ENCODE results near the gene F3.

Gene F3

GRCh38 chr1:94553931-94554330, 12.4 kb upstream of the F3 start:
- DNase-seq (ENCODE audit: low read depth): no peak
- H3K4me3 ChIP-seq (ENCODE audit: low read depth, low read length): no peak overlapping the region

- no peak overlapping the region for H3K4me3 ChIP-seq (ENCODE audit: low read depth, low read length)
- DNase-seq (ENCODE audit: low read depth): peak; percentile 62
Measured at GRCh38 chr1:94553323-94553730, 11.8 kb upstream of the F3 start.

GRCh38 chr1:94552071-94552586, 10.6 kb upstream of the F3 start:
- no peak overlapping the region for H3K4me3 ChIP-seq (ENCODE audit: low read depth, low read length)
- DNase-seq (ENCODE audit: low read depth): no peak

GRCh38 chr1:94551449-94551848, 9.9 kb upstream of the F3 start:
- DNase-seq (ENCODE audit: low read depth): no peak
- no peak overlapping the region for H3K4me3 ChIP-seq (ENCODE audit: low read depth, low read length)

- no peak overlapping the region for H3K4me3 ChIP-seq (ENCODE audit: low read depth, low read length)
- no peak for DNase-seq (ENCODE audit: low read depth)
Measured at GRCh38 chr1:94550800-94551241, 9.3 kb upstream of the F3 start.

GRCh38 chr1:94550396-94550795, 8.8 kb upstream of the F3 start:
- no peak overlapping the region for H3K4me3 ChIP-seq (ENCODE audit: low read depth, low read length)
- no peak for DNase-seq (ENCODE audit: low read depth)

GRCh38 chr1:94549706-94550105, 8.1 kb upstream of the F3 start:
- DNase-seq (ENCODE audit: low read depth): no peak
- no peak overlapping the region for H3K4me3 ChIP-seq (ENCODE audit: low read depth, low read length)

GRCh38 chr1:94544706-94545490, 3.3 kb upstream of the F3 start:
- DNase-seq (ENCODE audit: low read depth): peak; percentile 70
- no peak overlapping the region for H3K4me3 ChIP-seq (ENCODE audit: low read depth, low read length)

GRCh38 chr1:94543893-94544635, 2.5 kb upstream of the F3 start:
- H3K4me3 ChIP-seq (ENCODE audit: low read depth, low read length): no peak overlapping the region

GRCh38 chr1:94543001-94543400, 1.4 kb upstream of the F3 start:
- no peak for DNase-seq (ENCODE audit: low read depth)
- H3K4me3 ChIP-seq (ENCODE audit: low read depth, low read length): peak overlapping the region; percentile 73

More at GRCh38 chr1:94543893-94544635, 2.5 kb upstream of the F3 start:
- peak; percentile 77 for DNase-seq (ENCODE audit: low read depth)

- no peak for DNase-seq (ENCODE audit: low read depth)
- peak overlapping the region; percentile 73 for H3K4me3 ChIP-seq (ENCODE audit: low read depth, low read length)
Measured at GRCh38 chr1:94542088-94542870, 720 bp upstream of the F3 start.

GRCh38 chr1:94540440-94541245, 916 bp downstream of the F3 start:
- DNase-seq (ENCODE audit: low read depth): no peak
- peak overlapping the region; percentile 73 for H3K4me3 ChIP-seq (ENCODE audit: low read depth, low read length)

- peak overlapping the region; percentile 73 for H3K4me3 ChIP-seq (ENCODE audit: low read depth, low read length)
Measured at GRCh38 chr1:94539496-94539895, 2.1 kb downstream of the F3 start.

GRCh38 chr1:94538243-94538827, 3.2 kb downstream of the F3 start:
- peak overlapping the region; percentile 73 for H3K4me3 ChIP-seq (ENCODE audit: low read depth, low read length)
- DNase-seq (ENCODE audit: low read depth): no peak

More at GRCh38 chr1:94539496-94539895, 2.1 kb downstream of the F3 start:
- DNase-seq (ENCODE audit: low read depth): no peak

- no peak overlapping the region for H3K4me3 ChIP-seq (ENCODE audit: low read depth, low read length)
- no peak for DNase-seq (ENCODE audit: low read depth)
Measured at GRCh38 chr1:94537254-94537653, 4.3 kb downstream of the F3 start.

GRCh38 chr1:94535879-94536278, 5.7 kb downstream of the F3 start:
- H3K4me3 ChIP-seq (ENCODE audit: low read depth, low read length): no peak overlapping the region

GRCh38 chr1:94535095-94535494, 6.5 kb downstream of the F3 start:
- no peak for DNase-seq (ENCODE audit: low read depth)
- H3K4me3 ChIP-seq (ENCODE audit: low read depth, low read length): no peak overlapping the region

More at GRCh38 chr1:94535879-94536278, 5.7 kb downstream of the F3 start:
- DNase-seq (ENCODE audit: low read depth): no peak

- DNase-seq (ENCODE audit: low read depth): no peak
Measured at GRCh38 chr1:94532077-94532476, 9.5 kb downstream of the F3 start.

GRCh38 chr1:94531664-94532063, 9.9 kb downstream of the F3 start:
- no peak for DNase-seq (ENCODE audit: low read depth)
- no peak overlapping the region for H3K4me3 ChIP-seq (ENCODE audit: low read depth, low read length)

More at GRCh38 chr1:94532077-94532476, 9.5 kb downstream of the F3 start:
- H3K4me3 ChIP-seq (ENCODE audit: low read depth, low read length): no peak overlapping the region
